Measurements from ENCODE around the gene CUL5. TPM values are rescaled to one million over a fixed set of nuclear protein-coding genes. Genes with fewer than 3 reads are reported as not detected.

CUL5 gene
- total and polyA plus RNA-seq, 2 of the 8 experiments (the other 6 are each of a cell fraction or from before 2014, with no cell fraction given), result 4.9 to 31.8 TPM

DNA sequence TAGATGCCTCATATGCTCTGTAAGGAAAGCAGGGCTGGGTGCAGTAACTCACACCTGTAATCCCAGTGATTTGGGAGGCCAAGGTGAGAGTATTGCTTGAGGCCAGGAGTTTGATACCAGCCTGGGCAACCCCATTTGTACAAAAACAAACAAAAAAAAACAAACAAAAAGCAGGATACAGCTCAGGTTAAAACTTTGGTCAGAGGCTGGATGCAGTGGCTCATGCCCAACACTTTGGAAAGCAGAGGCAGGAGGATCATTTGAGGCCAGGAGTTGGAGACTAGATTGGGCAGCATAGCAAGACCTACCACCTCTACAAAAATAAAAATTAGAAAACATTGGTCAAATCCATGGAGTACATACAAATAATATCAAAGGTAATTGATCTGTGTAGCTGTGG lies 7.9 kb downstream of the CUL5 start:
- H2BK12ac ChIP-seq (ENCODE audit: low read depth, low read length), result no peak overlapping the region
- H3K36me3 ChIP-seq (ENCODE audit: control insufficient read depth in 2 of 4, insufficient read depth in 4 of 4, low read length in 3 of 4), result no peaks in the 10 kb centered on the region
- TF ChIP-seq, protein P1, sequence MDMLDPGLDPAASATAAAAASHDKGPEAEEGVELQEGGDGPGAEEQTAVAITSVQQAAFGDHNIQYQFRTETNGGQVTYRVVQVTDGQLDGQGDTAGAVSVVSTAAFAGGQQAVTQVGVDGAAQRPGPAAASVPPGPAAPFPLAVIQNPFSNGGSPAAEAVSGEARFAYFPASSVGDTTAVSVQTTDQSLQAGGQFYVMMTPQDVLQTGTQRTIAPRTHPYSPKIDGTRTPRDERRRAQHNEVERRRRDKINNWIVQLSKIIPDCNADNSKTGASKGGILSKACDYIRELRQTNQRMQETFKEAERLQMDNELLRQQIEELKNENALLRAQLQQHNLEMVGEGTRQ (IDR thresholded peaks at IDR 0.05; ENCODE audit: low read length), result no peak
- no peak overlapping the region for H3K4me2 ChIP-seq (ENCODE audit: insufficient read depth in 1 of 2, low read depth in 2 of 2, low read length in 2 of 2)
- DNase-seq (ENCODE audit: low read depth in 1 of 2, low spot score in 2 of 2) (no peak), FAIRE-seq (no peak)
- H3K14ac ChIP-seq (ENCODE audit: insufficient read length), result no peak overlapping the region
- H2BK5ac ChIP-seq (ENCODE audit: low read depth, low read length), result no peak overlapping the region
- no peaks in the 10 kb centered on the region for H3K27me3 ChIP-seq (replicated peaks in 1 of 4; ENCODE audit: control insufficient read depth in 3 of 4, extremely low read depth in 1 of 4, insufficient read depth in 3 of 4, low read length in 3 of 4)
- no peak overlapping the region for H2BK120ac ChIP-seq (replicated peaks; ENCODE audit: low read depth, low read length)
- H3K9me3 ChIP-seq (ENCODE audit: insufficient read depth in 2 of 2, low read depth in 1 of 2, low read length in 1 of 2), result no peaks in the 10 kb centered on the region
- H3K4ac ChIP-seq (replicated peaks; ENCODE audit: insufficient read length, low read depth, low read length), result no peak overlapping the region
- no peak overlapping the region for H2BK20ac ChIP-seq (ENCODE audit: low read length)
- H4K5ac ChIP-seq (ENCODE audit: insufficient read length, low read depth, low read length), result no peak overlapping the region
- H4K20me1 ChIP-seq (replicated peaks in 1 of 2; ENCODE audit: control insufficient read depth in 1 of 2, insufficient read depth in 2 of 2, low read length in 2 of 2), result peaks cover 5 to 7% of the 10 kb centered on the region in 2 experiments
- H3K79me2 ChIP-seq (ENCODE audit: control insufficient read depth in 1 of 2, insufficient read depth in 2 of 2, low read length in 2 of 2), result peaks cover 9 to 98% of the 10 kb centered on the region in 2 experiments
- no peak overlapping the region for H2AK5ac ChIP-seq (ENCODE audit: low read depth, low read length)
- H3K4me3 ChIP-seq (ENCODE audit: extremely low read depth in 1 of 4, insufficient read depth in 2 of 4, low read depth in 3 of 4, low read length in 4 of 4), result no peak overlapping the region
- no peak overlapping the region for H3K56ac ChIP-seq (replicated peaks; ENCODE audit: insufficient read length, low read depth, low read length)
- POLR2A ChIA-PET (ENCODE audit: partially characterized antibody), result interaction anchor here (0.6 kb wide), 1 partner anchor 14 kb away, joined by 3 read pairs; no protein-coding TSS in a partner anchor
- H3K4me1 ChIP-seq (replicated peaks in 1 of 4; ENCODE audit: control insufficient read depth in 3 of 4, insufficient read depth in 4 of 4, low read length in 3 of 4), result peaks cover 0 to 11% (median 3%) of the 10 kb centered on the region in 4 experiments; a peak in 3 of 7 replicates
- no peak overlapping the region for H3K27ac ChIP-seq (ENCODE audit: low read depth, low read length)
- no peak overlapping the region for H4K91ac ChIP-seq (replicated peaks; ENCODE audit: insufficient read length, low read length)
- H3K18ac ChIP-seq (ENCODE audit: extremely low read depth, low read length), result no peak overlapping the region
- CTCF ChIA-PET (ENCODE audit: partially characterized antibody), result interaction anchor here (0.7 to 1.5 kb wide), 5 partner anchors 10 to 1603 kb away, joined by 3 to 6 read pairs (median 3); no protein-coding TSS in a partner anchor
- H3K79me1 ChIP-seq (ENCODE audit: low read depth, low read length), result peaks cover 14% of the 10 kb centered on the region
- H2AFZ ChIP-seq (ENCODE audit: low read length), result no peak overlapping the region
- no peak overlapping the region for H3K9ac ChIP-seq (replicated peaks in 1 of 4; ENCODE audit: extremely low read depth in 1 of 4, low read depth in 3 of 4, low read length in 3 of 4)
- H4K8ac ChIP-seq (ENCODE audit: extremely low read depth, insufficient read depth, low read length), result no peak overlapping the region
- H2BK15ac ChIP-seq (ENCODE audit: low read length), result no peak overlapping the region
- no peak overlapping the region for H3K23ac ChIP-seq (ENCODE audit: insufficient read length)
- no peaks in the 10 kb centered on the region; the same call in 1 of the 2 replicates for H3K23me2 ChIP-seq (ENCODE audit: low read depth, low read length)
